H1 (cell line): ENCODE results near the gene SPINT2. TPM values are rescaled to one million over a fixed set of nuclear protein-coding genes. Genes with fewer than 3 reads are reported as not detected.

Source experiments
- HDAC6 ChIP-seq: IDR thresholded peaks from one replicate; pipeline ENCODE4 v1.7.1; 2012; ENCODE audit warnings: low read depth, mild to moderate bottlenecking, inconsistent platforms, low read length, moderate library complexity
- JUND ChIP-seq: IDR thresholded peaks from 2 replicates; pipeline ENCODE4 v1.6.1; 2011; ENCODE audit warnings: mild to moderate bottlenecking, improper control_type of control experiment, low read length
- KDM1A ChIP-seq: fragments of 200-600, 300-600 bp; sonication (generic); IDR thresholded peaks from 2 replicates; pipeline ENCODE4 v1.7.1; 2016; ENCODE audit warnings: mild to moderate bottlenecking, low read length, borderline replicate concordance
- PHF8 ChIP-seq: fragments of 200-600 bp; sonication (generic); conservative IDR thresholded peaks from 2 replicates; pipeline ENCODE4 v1.7.1; 2012; ENCODE audit warnings: low read depth, mild to moderate bottlenecking, inconsistent platforms, low read length, moderate library complexity
- POLR2AphosphoS5 ChIP-seq: IDR thresholded peaks from 2 replicates; pipeline ENCODE4 v1.6.1; 2011; ENCODE audit warnings: low read depth, low read length
- TCF12 ChIP-seq: IDR thresholded peaks from 2 replicates; pipeline ENCODE4 v1.6.1; 2011; ENCODE audit warnings: low read depth, mild to moderate bottlenecking, low read length
- polyA plus RNA-seq, 7 experiments: library from polyadenylated mRNA; depleted of rRNA in 3 of 7; stranded (reverse) in 5 of 7; unstranded in 2 of 7; fragments of >200 nt in 5 of 7; fragments of 200-250 nt in 2 of 7; gene quantifications; 1 replicate in 5 of 7; 2 replicates in 1 of 7; 4 replicates in 1 of 7; pipeline versions ENCODE4 v1.2.1 to v1.2.3, GENCODE V29; 2011 to 2013; ENCODE audit warnings: missing spikeins in 2 of 7, mixed read lengths in 2 of 7
- small RNA-seq: library from polyadenylated mRNA; stranded (forward); fragments of <200 nt; extraction: miRNeasy Mini kit (QIAGEN cat#:217004); gene quantifications from one replicate; pipeline ENCODE3, GENCODE V24; 2013; ENCODE audit not compliant: insufficient read depth
- total RNA-seq: library from RNA; stranded (reverse); fragmentation: NEBNext Ultra II Directional; extraction: Animal tissue kit (Norgen Biotek cat#: 25700); gene quantifications from 2 replicates; pipeline ENCODE4 v1.2.1, GENCODE V29; 2021

Gene SPINT2
- total and polyA plus RNA-seq, 2 of the 8 experiments (the other 6 are each of a cell fraction or from before 2014, with no cell fraction given), result 294 to 296 TPM

GRCh38 chr19:38340927-38341326 lies 76.6 kb downstream of the SPINT2 start (continued):
- TF ChIP-seq HDAC6, result no peak
- TF ChIP-seq JUND, result no peak
- TF ChIP-seq PHF8, result no peak
- TF ChIP-seq TCF12, result no peak
- no peak for TF ChIP-seq POLR2AphosphoS5
- no peak for TF ChIP-seq KDM1A

Small RNA genes within 50 kb of the gene (small RNA-seq; reads per million reads assigned to genes)
- gene RF00019, result not detected

Other genes with a start within 250 kb of the SPINT2 start
- 15.2 and 15.6 TPM in 2 replicates for gene DPF1, start 40.4 kb upstream of the SPINT2 start, total RNA-seq
- gene DPF1, start 40.4 kb upstream of the SPINT2 start, polyA plus RNA-seq (2011; rRNA removed), result 12.9 and 20.9 TPM in 2 replicates
- gene PPP1R14A, start 8.2 kb upstream of the SPINT2 start, total RNA-seq, result 21.8 and 26.3 TPM in 2 replicates
- gene PPP1R14A, start 8.2 kb upstream of the SPINT2 start, polyA plus RNA-seq (2011; rRNA removed), result 13.6 and 20.7 TPM in 2 replicates
- gene C19orf33, start 39.7 kb downstream of the SPINT2 start, total RNA-seq, result 4.4 and 6.0 TPM in 2 replicates
- gene C19orf33, start 39.7 kb downstream of the SPINT2 start, polyA plus RNA-seq (2011; rRNA removed), result 36.0 and 44.3 TPM in 2 replicates
- 89.6 and 94.3 TPM in 2 replicates for gene YIF1B, start 51.4 kb downstream of the SPINT2 start, total RNA-seq
- gene YIF1B, start 51.4 kb downstream of the SPINT2 start, polyA plus RNA-seq (2011; rRNA removed), result 305 and 441 TPM in 2 replicates
- gene KCNK6, start 55.3 kb downstream of the SPINT2 start, total RNA-seq, result 13.3 and 14.1 TPM in 2 replicates
- gene KCNK6, start 55.3 kb downstream of the SPINT2 start, polyA plus RNA-seq (2011; rRNA removed), result 10.6 TPM in 2 replicates
- 2.8 and 3.1 TPM in 2 replicates for gene CATSPERG, start 71.3 kb downstream of the SPINT2 start, total RNA-seq
- 1.4 and 2.6 TPM in 2 replicates for gene CATSPERG, start 71.3 kb downstream of the SPINT2 start, polyA plus RNA-seq (2011; rRNA removed)
- 170 and 183 TPM in 2 replicates for gene PSMD8, start 110.0 kb downstream of the SPINT2 start, total RNA-seq
- gene PSMD8, start 110.0 kb downstream of the SPINT2 start, polyA plus RNA-seq (2011; rRNA removed), result 410 and 486 TPM in 2 replicates
- 1.2 and 2.7 TPM in 2 replicates for gene GGN, start 123.5 kb downstream of the SPINT2 start, total RNA-seq
- 0.47 and 0.69 TPM in 2 replicates for gene GGN, start 123.5 kb downstream of the SPINT2 start, polyA plus RNA-seq (2011; rRNA removed)
- gene SPRED3, start 124.1 kb downstream of the SPINT2 start, total RNA-seq, result 7.1 and 8.1 TPM in 2 replicates
- 10.3 and 13.5 TPM in 2 replicates for gene SPRED3, start 124.1 kb downstream of the SPINT2 start, polyA plus RNA-seq (2011; rRNA removed)
- 4.6 and 6.1 TPM in 2 replicates for gene FAM98C, start 138.5 kb downstream of the SPINT2 start, total RNA-seq
- 9.4 and 12.3 TPM in 2 replicates for gene FAM98C, start 138.5 kb downstream of the SPINT2 start, polyA plus RNA-seq (2011; rRNA removed)
- gene RASGRP4, start 161.6 kb downstream of the SPINT2 start, total RNA-seq, result 1.9 and 2.0 TPM in 2 replicates
- 3.1 and 5.7 TPM in 2 replicates for gene RASGRP4, start 161.6 kb downstream of the SPINT2 start, polyA plus RNA-seq (2011; rRNA removed)
- 10.7 and 11.8 TPM in 2 replicates for gene RYR1, start 169.1 kb downstream of the SPINT2 start, total RNA-seq
- gene RYR1, start 169.1 kb downstream of the SPINT2 start, polyA plus RNA-seq (2011; rRNA removed), result 5.8 and 12.3 TPM in 2 replicates